ENCODE measurements around the gene MME.
"Not testable (repeated sequence)": the region's sequence is repeated elsewhere in the genome, so short reads cannot be mapped to it uniquely, and the experiment has no call there.

The MME gene

GRCh38 chr3:155194973-155195957, 115.1 kb downstream of the MME start:
- FAIRE-seq: no peak

GRCh38 chr3:155196131-155197021, 116.3 kb downstream of the MME start:
- FAIRE-seq: no peak

GRCh38 chr3:155197786-155198185, 117.7 kb downstream of the MME start:
- peak; percentile 91 for FAIRE-seq

GRCh38 chr3:155202626-155203025, 122.5 kb downstream of the MME start:
- FAIRE-seq: peak; percentile 76

GRCh38 chr3:155204851-155205250, 124.7 kb downstream of the MME start:
- no peak for FAIRE-seq

GRCh38 chr3:155208183-155208800, 128.2 kb downstream of the MME start:
- no peak for FAIRE-seq

- FAIRE-seq: no peak
Observed at GRCh38 chr3:155210736-155211135, 130.6 kb downstream of the MME start.

- FAIRE-seq: peak; percentile 99
Observed at GRCh38 chr3:155211266-155211665, 131.1 kb downstream of the MME start.

GRCh38 chr3:155211940-155212339, 131.8 kb downstream of the MME start:
- no peak for FAIRE-seq

GRCh38 chr3:155216007-155216406, 135.9 kb downstream of the MME start:
- FAIRE-seq: not testable (repeated sequence)

GRCh38 chr3:155217591-155217990, 137.5 kb downstream of the MME start:
- no peak for FAIRE-seq

GRCh38 chr3:155218462-155218861, 138.3 kb downstream of the MME start:
- FAIRE-seq: no peak

GRCh38 chr3:155219106-155219505, 139.0 kb downstream of the MME start:
- no peak for FAIRE-seq

- FAIRE-seq: no peak
Observed at GRCh38 chr3:155225417-155225816, 145.3 kb downstream of the MME start.

GRCh38 chr3:155227141-155227540, 147.0 kb downstream of the MME start:
- no peak for FAIRE-seq

- no peak for FAIRE-seq
Observed at GRCh38 chr3:155228676-155229075, 148.6 kb downstream of the MME start.

GRCh38 chr3:155229086-155229485, 149.0 kb downstream of the MME start:
- no peak for FAIRE-seq

- no peak for FAIRE-seq
Observed at GRCh38 chr3:155230382-155230781, 150.3 kb downstream of the MME start.

- FAIRE-seq: no peak
Observed at GRCh38 chr3:155231792-155232191, 151.7 kb downstream of the MME start.

- FAIRE-seq: no peak
Observed at GRCh38 chr3:155232605-155233004, 152.5 kb downstream of the MME start.

- FAIRE-seq: no peak
Observed at GRCh38 chr3:155233213-155233612, 153.1 kb downstream of the MME start.

Data from endometrium (tissue), 2 donors.